ENCODE measurements around the gene SLC17A1. TPM values are rescaled to one million over a fixed set of nuclear protein-coding genes. Genes with fewer than 3 reads are reported as not detected.

SLC17A1 gene
- polyA plus RNA-seq, 1 donor (not counting 4 experiments of a cell fraction or from before 2014, with no cell fraction given) = not detected

- Histone ChIP-seq H3K9me1 (ENCODE audit: control insufficient read depth, extremely low read depth, insufficient read depth, low read length) (no peaks in the 10 kb centered on the region), H3K79me2 (ENCODE audit: control insufficient read depth, insufficient read depth, low read length) (no peaks in the 10 kb centered on the region), H3K4me1 (ENCODE audit: control insufficient read depth, extremely low read depth, insufficient read depth, low read length) (no peaks in the 10 kb centered on the region), H3K4me2 (ENCODE audit: control insufficient read depth, extremely low read depth, insufficient read depth, low read depth, low read length) (no peak overlapping the region), H3K27me3 (ENCODE audit: control insufficient read depth, extremely low read depth, insufficient read depth, low read length) (no peaks in the 10 kb centered on the region), H2AFZ (ENCODE audit: control insufficient read depth, low read length) (no peak overlapping the region), H3K9ac (ENCODE audit: control insufficient read depth, extremely low read depth, insufficient read depth, low read length) (no peak overlapping the region), H3K27ac (ENCODE audit: control insufficient read depth, insufficient read depth, low read length) (no peak overlapping the region), H3K36me3 (ENCODE audit: control insufficient read depth in 2 of 2, extremely low read depth in 1 of 2, insufficient read depth in 2 of 2, low read length in 2 of 2) (no peaks in the 10 kb centered on the region), H4K20me1 (ENCODE audit: control insufficient read depth, extremely low read depth, insufficient read depth, low read length) (no peaks in the 10 kb centered on the region), H3K4me3 (ENCODE audit: control insufficient read depth in 2 of 3, extremely low read depth in 1 of 3, insufficient read depth in 2 of 3, low read depth in 1 of 3, low read length in 3 of 3) (no peak overlapping the region), H3K9me3 (ENCODE audit: control insufficient read depth, low read depth, low read length) (no peaks in the 10 kb centered on the region)
- no peak for TF ChIP-seq CTCF (optimal IDR thresholded peaks at IDR 0.05 in 1 of 3, IDR thresholded peaks at IDR 0.05 in 1 of 3, conservative IDR thresholded peaks at IDR 0.05 in 1 of 3; ENCODE audit: extremely low read depth in 1 of 3, insufficient read depth in 2 of 3, low read length in 3 of 3)
- TF ChIP-seq EZH2 (IDR thresholded peaks at IDR 0.05; ENCODE audit: low read length) = no peak
- FAIRE-seq = no peak
- dilution Hi-C loops (cut with MboI; ENCODE audit: extremely low pct_ligation_motif_present, low sequenced_read_pairs) = no loop called here
- no peak for DNase-seq (ENCODE audit: low read depth, low spot score)
Observed at GRCh38 chr6:25834950-25835349, 3.1 kb upstream of the SLC17A1 start.

GRCh38 chr6:25833136-25833535 is 1.3 kb upstream of the SLC17A1 start:
- H4K20me1 ChIP-seq (ENCODE audit: control insufficient read depth, extremely low read depth, insufficient read depth, low read length) = no peaks in the 10 kb centered on the region
- no peak overlapping the region for H2AFZ ChIP-seq (ENCODE audit: control insufficient read depth, low read length)
- dilution Hi-C loops (cut with MboI; ENCODE audit: extremely low pct_ligation_motif_present, low sequenced_read_pairs) = no loop called here
- FAIRE-seq = no peak
- H3K9me3 ChIP-seq (ENCODE audit: control insufficient read depth, low read depth, low read length) = no peaks in the 10 kb centered on the region
- H3K4me1 ChIP-seq (ENCODE audit: control insufficient read depth, extremely low read depth, insufficient read depth, low read length) = no peaks in the 10 kb centered on the region
- H3K9me1 ChIP-seq (ENCODE audit: control insufficient read depth, extremely low read depth, insufficient read depth, low read length) = no peaks in the 10 kb centered on the region
- DNase-seq (ENCODE audit: low read depth, low spot score) = no peak
- H3K4me3 ChIP-seq (ENCODE audit: control insufficient read depth in 2 of 3, extremely low read depth in 1 of 3, insufficient read depth in 2 of 3, low read depth in 1 of 3, low read length in 3 of 3) = no peak overlapping the region
- H3K36me3 ChIP-seq (ENCODE audit: control insufficient read depth in 2 of 2, extremely low read depth in 1 of 2, insufficient read depth in 2 of 2, low read length in 2 of 2) = no peaks in the 10 kb centered on the region
- no peaks in the 10 kb centered on the region for H3K27me3 ChIP-seq (ENCODE audit: control insufficient read depth, extremely low read depth, insufficient read depth, low read length)
- no peaks in the 10 kb centered on the region for H3K79me2 ChIP-seq (ENCODE audit: control insufficient read depth, insufficient read depth, low read length)
- no peak overlapping the region for H3K27ac ChIP-seq (ENCODE audit: control insufficient read depth, insufficient read depth, low read length)
- no peak for TF ChIP-seq CTCF (optimal IDR thresholded peaks at IDR 0.05 in 1 of 3, IDR thresholded peaks at IDR 0.05 in 1 of 3, conservative IDR thresholded peaks at IDR 0.05 in 1 of 3; ENCODE audit: extremely low read depth in 1 of 3, insufficient read depth in 2 of 3, low read length in 3 of 3)
- no peak for TF ChIP-seq EZH2 (IDR thresholded peaks at IDR 0.05; ENCODE audit: low read length)
- no peak overlapping the region for H3K9ac ChIP-seq (ENCODE audit: control insufficient read depth, extremely low read depth, insufficient read depth, low read length)
- no peak overlapping the region for H3K4me2 ChIP-seq (ENCODE audit: control insufficient read depth, extremely low read depth, insufficient read depth, low read depth, low read length)

Data from keratinocyte (primary cell).